DMS53 treated with DMSO at 0.1 percent for 48 hours (cell line): ENCODE data around the gene NIBAN1.

ENCODE experiments used
- DNase-seq: peaks from one replicate; lab custom pipeline; 2025; ENCODE audit not compliant: unreplicated experiment; lab: John Stamatoyannopoulos, UW

The NIBAN1 gene

GRCh38 chr1:184947497-184948256 lies 26.6 kb downstream of the NIBAN1 start:
- no peak for DNase-seq

GRCh38 chr1:184945678-184946412 lies 28.5 kb downstream of the NIBAN1 start:
- DNase-seq: no peak

- no peak for DNase-seq
These were observed 29.3 kb downstream of the NIBAN1 start for GRCh38 chr1:184945029-184945428.

- DNase-seq: no peak
These were observed 30.3 kb downstream of the NIBAN1 start for GRCh38 chr1:184943998-184944397.

GRCh38 chr1:184941735-184942134 lies 32.6 kb downstream of the NIBAN1 start:
- no peak for DNase-seq

- DNase-seq: no peak
These were observed 32.9 kb downstream of the NIBAN1 start for GRCh38 chr1:184941410-184941733.

GRCh38 chr1:184940694-184941409 lies 33.5 kb downstream of the NIBAN1 start:
- DNase-seq: no peak

- DNase-seq: no peak
These were observed 34.1 kb downstream of the NIBAN1 start for GRCh38 chr1:184940226-184940625.

- DNase-seq: no peak
These were observed 36.6 kb downstream of the NIBAN1 start for GRCh38 chr1:184937729-184938128.

- DNase-seq: no peak
These were observed 38.1 kb downstream of the NIBAN1 start for GRCh38 chr1:184935920-184936798.

- DNase-seq: no peak
These were observed 40.4 kb downstream of the NIBAN1 start for GRCh38 chr1:184933944-184934343.

- no peak for DNase-seq
These were observed 42.0 kb downstream of the NIBAN1 start for GRCh38 chr1:184932319-184932718.

GRCh38 chr1:184931566-184931965 lies 42.7 kb downstream of the NIBAN1 start:
- no peak for DNase-seq

- no peak for DNase-seq
These were observed 43.7 kb downstream of the NIBAN1 start for GRCh38 chr1:184930645-184931044.

GRCh38 chr1:184930232-184930631 lies 44.1 kb downstream of the NIBAN1 start:
- DNase-seq: peak; percentile 83

- DNase-seq: peak; percentile 86
These were observed 44.6 kb downstream of the NIBAN1 start for GRCh38 chr1:184929711-184930202.

GRCh38 chr1:184928394-184928793 lies 45.9 kb downstream of the NIBAN1 start:
- no peak for DNase-seq
